Breast epithelium (tissue), 3 donors: ENCODE measurements around the gene NEDD4L.

Experiments
- POLR2A ChIP-seq: fragments of 450-650 bp; IDR thresholded peaks from one replicate; pipeline ENCODE4 v1.6.1; 2016; ENCODE audit warnings: antibody characterized with exemption, mild to moderate bottlenecking, moderate library complexity
- POLR2AphosphoS5 ChIP-seq, 3 donors: sonication (generic); formaldehyde crosslinking; IDR thresholded peaks; one replicate each; pipeline ENCODE4 v1.6.1; 2017; ENCODE audit warnings: antibody characterized with exemption in 3 of 3
- TF ChIP-seq, protein P1 (sequence below), 3 donors: fragments of 450-650 bp; IDR thresholded peaks; one replicate each; pipeline ENCODE4 v1.5.1; 2016 to 2017; ENCODE audit warnings: antibody characterized with exemption in 3 of 3, mild to moderate bottlenecking in 3 of 3, moderate library complexity in 3 of 3

DNA sequence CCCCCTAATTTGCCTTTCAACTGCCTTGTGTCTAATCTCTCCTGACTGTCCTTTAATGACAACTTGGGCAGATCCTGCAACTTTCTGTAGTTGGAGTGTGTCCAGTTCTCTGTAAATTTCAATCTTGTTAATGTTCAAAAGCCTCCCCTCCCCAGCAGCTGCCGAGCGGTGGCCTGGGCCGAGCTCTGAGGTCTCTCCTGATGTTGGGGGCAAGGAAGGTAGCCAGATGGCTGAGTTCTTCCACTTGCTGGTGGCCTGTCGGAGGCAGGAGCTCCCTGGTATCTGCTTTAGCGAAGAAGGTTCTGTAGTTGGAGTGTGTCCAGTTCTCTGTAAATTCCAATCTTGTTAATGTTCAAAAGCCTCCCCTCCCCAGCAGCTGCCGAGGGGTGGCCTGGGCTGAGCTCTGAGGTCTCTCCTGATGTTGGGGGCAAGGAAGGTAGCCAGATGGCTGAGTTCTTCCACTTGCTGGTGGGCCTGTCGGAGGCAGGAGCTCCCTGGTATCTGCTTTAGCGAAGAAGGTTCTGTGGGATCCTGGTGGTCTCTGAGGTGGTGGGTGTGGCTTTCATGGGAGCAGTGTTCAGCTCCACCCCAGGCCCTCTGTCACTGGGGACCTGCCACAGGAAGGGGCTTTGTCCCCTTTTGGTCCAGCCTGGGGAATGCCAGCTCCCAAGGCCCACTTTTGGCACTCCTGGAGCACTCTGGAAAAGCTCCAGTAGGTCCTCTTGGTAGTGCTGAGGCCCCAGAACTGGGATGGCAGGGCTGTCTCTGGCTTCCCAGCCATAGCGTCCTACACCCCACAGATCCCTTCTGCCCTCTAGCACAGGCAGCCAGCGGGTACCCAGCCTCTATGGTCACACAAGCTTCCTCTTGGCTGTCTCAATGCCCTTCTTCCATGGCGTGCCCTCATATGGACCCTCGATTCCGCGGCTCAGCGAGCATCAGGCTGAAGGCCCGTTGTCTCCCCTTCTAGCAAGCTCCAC lies 373.0 kb downstream of the NEDD4L start:
- TF ChIP-seq, protein P1, sequence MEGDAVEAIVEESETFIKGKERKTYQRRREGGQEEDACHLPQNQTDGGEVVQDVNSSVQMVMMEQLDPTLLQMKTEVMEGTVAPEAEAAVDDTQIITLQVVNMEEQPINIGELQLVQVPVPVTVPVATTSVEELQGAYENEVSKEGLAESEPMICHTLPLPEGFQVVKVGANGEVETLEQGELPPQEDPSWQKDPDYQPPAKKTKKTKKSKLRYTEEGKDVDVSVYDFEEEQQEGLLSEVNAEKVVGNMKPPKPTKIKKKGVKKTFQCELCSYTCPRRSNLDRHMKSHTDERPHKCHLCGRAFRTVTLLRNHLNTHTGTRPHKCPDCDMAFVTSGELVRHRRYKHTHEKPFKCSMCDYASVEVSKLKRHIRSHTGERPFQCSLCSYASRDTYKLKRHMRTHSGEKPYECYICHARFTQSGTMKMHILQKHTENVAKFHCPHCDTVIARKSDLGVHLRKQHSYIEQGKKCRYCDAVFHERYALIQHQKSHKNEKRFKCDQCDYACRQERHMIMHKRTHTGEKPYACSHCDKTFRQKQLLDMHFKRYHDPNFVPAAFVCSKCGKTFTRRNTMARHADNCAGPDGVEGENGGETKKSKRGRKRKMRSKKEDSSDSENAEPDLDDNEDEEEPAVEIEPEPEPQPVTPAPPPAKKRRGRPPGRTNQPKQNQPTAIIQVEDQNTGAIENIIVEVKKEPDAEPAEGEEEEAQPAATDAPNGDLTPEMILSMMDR (IDR thresholded peaks at IDR 0.05) = no peak
- no peak for TF ChIP-seq POLR2A
- TF ChIP-seq POLR2AphosphoS5 (IDR thresholded peaks at IDR 0.05) = no peak
